ENCODE measurements around the gene ARHGAP30.

ARHGAP30 gene

DNA sequence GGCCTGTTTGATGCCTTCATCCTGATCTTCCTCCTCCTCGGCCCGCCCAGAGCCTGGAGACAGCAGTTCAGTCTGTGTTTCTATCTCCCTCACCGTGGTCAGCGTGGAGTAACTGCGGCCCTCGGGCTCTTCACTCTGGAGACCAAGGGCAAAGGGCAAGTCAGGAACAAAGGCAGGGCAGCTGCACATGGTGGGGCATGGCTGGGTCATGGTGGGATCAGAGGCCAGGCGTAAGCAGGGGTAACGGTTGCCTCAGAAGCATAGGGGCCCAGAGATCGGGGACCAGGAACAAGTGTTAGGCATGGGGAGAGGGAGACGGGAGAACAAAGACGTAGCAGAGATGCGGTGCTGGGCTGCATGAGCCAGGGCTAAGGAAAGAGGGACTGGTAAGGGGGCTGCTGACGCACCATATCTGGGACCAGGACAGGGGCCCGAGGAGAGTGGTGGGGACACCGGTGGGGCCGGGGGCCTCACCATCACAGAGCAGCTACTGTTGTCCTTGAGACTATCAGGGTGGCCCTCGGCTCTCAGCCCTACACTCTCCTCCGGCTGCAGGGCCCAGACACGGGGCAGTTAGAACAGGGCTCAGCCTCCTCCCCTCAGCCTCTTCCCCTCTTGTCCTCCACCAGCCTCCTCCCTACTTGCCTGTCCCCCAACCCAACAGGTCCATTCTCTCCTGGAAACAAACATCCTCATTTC, 3.2 kb upstream of the ARHGAP30 start:
- in situ Hi-C loops (cut with HindIII; ENCODE audit: low pct_ligation_motif_present, low sequenced_read_pairs), result no loop called here
- Histone ChIP-seq H3K27me3 (replicated peaks) (no peaks in the 10 kb centered on the region), H3K27ac (no peak overlapping the region), H3K4me3 (ENCODE audit: low read depth, low read length) (no peak overlapping the region), H3K36me3 (replicated peaks) (no peaks in the 10 kb centered on the region)
- TF ChIP-seq, protein P1, sequence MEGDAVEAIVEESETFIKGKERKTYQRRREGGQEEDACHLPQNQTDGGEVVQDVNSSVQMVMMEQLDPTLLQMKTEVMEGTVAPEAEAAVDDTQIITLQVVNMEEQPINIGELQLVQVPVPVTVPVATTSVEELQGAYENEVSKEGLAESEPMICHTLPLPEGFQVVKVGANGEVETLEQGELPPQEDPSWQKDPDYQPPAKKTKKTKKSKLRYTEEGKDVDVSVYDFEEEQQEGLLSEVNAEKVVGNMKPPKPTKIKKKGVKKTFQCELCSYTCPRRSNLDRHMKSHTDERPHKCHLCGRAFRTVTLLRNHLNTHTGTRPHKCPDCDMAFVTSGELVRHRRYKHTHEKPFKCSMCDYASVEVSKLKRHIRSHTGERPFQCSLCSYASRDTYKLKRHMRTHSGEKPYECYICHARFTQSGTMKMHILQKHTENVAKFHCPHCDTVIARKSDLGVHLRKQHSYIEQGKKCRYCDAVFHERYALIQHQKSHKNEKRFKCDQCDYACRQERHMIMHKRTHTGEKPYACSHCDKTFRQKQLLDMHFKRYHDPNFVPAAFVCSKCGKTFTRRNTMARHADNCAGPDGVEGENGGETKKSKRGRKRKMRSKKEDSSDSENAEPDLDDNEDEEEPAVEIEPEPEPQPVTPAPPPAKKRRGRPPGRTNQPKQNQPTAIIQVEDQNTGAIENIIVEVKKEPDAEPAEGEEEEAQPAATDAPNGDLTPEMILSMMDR (IDR thresholded peaks at IDR 0.05; ENCODE audit: low read depth, low read length, missing control alignments), result no peak
- DNase-seq, result no peak

DNA sequence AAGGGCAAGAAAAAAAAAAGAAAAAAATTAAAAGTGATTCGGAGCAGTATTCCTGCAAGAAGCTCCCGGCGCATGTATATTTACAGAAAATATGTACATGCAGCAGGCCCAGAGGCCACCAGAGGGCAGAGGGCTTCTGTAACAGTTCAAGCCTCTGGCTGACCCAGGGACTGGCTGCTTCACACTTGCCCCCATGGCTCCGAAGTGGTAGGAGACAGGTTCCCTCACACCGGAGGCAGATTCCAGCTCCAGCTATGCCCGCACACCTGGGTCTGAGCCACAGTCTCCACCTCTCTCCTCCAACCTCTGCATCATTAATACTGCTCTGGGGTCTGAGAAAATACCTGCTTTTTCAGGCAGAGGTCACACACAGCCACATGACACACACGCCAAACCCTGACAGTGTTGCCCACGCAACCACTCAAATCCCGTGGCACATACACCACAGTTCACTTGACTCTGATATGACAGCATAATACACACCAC, 2.2 kb upstream of the ARHGAP30 start:
- H3K4me3 ChIP-seq (ENCODE audit: low read depth, low read length), result no peak overlapping the region
- in situ Hi-C loops (cut with HindIII; ENCODE audit: low pct_ligation_motif_present, low sequenced_read_pairs), result no loop called here
- TF ChIP-seq, protein P1 (IDR thresholded peaks at IDR 0.05; ENCODE audit: low read depth, low read length, missing control alignments), result peak; percentile 75
- H3K27me3 ChIP-seq (replicated peaks), result no peaks in the 10 kb centered on the region
- DNase-seq, result peak; percentile 32
- H3K36me3 ChIP-seq (replicated peaks), result no peaks in the 10 kb centered on the region
- H3K27ac ChIP-seq, result no peak overlapping the region

DNA sequence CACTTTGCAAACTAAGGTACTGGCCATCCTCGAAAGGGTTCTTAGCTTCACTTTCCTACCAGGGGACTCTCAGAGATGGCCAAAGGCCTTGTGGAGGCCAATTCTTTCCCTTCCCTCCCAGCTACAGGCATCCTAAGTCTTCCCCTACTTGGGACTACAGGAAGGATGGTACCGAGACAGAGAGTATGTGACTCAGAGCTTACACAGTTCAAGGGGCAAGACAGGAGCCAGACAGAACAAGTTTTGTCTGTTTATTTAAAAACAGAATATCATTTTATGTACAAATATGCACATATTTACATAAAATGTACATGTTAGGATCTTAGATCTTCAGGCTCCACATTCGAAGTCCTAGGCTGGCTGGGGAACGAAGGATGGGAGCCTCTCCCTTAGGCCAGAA, 1.1 kb upstream of the ARHGAP30 start:
- TF ChIP-seq, protein P1 (IDR thresholded peaks at IDR 0.05; ENCODE audit: low read depth, low read length, missing control alignments), result no peak

DNA sequence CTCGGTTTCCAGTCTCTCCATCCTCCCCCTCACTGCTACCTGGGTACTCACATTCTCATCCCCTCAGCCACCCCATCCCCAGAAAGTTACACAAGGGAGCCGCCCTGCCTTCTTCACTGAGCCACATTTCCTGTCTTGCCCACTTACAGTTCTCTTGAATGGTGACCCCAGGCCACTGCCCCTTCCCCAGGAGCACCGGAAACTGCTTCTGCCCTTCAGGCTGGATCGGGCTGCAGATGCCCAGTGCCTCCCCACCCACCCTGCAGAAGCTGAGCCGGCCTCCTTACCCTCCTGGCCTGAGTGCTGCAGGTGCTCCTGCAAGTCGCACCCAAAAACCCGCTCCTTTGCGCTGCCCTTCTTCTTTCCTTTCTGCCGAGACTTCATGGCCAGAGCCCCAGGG, 450 bp downstream of the ARHGAP30 start:
- no peaks in the 10 kb centered on the region for H3K27me3 ChIP-seq (replicated peaks)
- H3K4me3 ChIP-seq (ENCODE audit: low read depth, low read length), result no peak overlapping the region
- DNase-seq, result no peak
- TF ChIP-seq, protein P1 (IDR thresholded peaks at IDR 0.05; ENCODE audit: low read depth, low read length, missing control alignments), result no peak
- no peaks in the 10 kb centered on the region for H3K36me3 ChIP-seq (replicated peaks)
- in situ Hi-C loops (cut with HindIII; ENCODE audit: low pct_ligation_motif_present, low sequenced_read_pairs), result no loop called here
- no peak overlapping the region for H3K27ac ChIP-seq

More for the DNA sequence above, 1.1 kb upstream of the ARHGAP30 start:
- no peak for DNase-seq
- H3K4me3 ChIP-seq (ENCODE audit: low read depth, low read length), result no peak overlapping the region
- no peaks in the 10 kb centered on the region for H3K27me3 ChIP-seq (replicated peaks)
- H3K36me3 ChIP-seq (replicated peaks), result no peaks in the 10 kb centered on the region
- in situ Hi-C loops (cut with HindIII; ENCODE audit: low pct_ligation_motif_present, low sequenced_read_pairs), result no loop called here
- no peak overlapping the region for H3K27ac ChIP-seq

DNA sequence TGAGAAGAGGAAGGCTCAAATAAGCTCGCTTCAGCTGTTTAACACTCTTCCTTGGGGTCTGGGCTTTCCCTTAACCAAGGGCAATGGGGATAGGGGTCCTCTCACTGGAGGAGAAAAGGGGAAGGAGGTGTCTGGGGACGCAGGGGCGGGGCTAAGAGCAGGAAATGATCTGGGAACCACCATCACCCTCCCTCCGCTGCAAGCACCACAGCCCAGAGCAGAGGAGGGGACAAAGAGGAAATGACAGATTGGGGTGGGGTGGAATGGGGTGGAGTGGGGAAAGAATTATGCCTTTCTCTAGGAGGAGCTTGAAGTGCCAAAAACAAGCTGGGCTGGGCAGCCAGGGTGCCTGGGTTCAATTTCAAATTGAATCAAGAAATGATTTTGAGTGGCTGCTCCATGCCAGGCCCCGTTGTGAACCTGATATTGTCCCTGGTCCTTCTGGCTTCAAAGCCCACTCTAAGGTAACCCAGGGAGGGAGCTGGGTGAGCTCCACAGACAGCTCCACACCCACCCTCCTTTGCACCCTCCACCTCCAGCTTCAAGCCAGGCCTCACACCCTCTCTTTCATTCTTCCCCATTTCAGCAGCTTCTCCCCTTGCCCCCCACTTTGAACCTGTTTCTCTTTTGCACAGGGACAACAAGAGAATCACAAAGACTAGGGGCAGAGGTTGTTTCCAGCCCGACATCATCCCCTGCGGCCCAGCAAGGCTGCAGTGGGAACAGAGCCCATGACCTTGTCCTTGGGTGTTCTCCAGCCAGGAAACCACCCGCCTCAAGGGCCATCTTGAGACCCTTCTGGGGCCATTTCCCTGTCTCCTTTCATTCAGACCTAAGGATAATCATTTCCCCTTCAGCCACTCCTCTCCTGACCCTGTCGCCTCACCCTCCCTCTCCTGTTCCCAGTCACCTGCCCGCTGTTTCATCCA, 1.1 kb downstream of the ARHGAP30 start:
- Histone ChIP-seq H3K4me3 (ENCODE audit: low read depth, low read length) (no peak overlapping the region), H3K36me3 (replicated peaks) (no peaks in the 10 kb centered on the region), H3K27me3 (replicated peaks) (no peaks in the 10 kb centered on the region), H3K27ac (no peak overlapping the region)
- no peak for DNase-seq
- in situ Hi-C loops (cut with HindIII; ENCODE audit: low pct_ligation_motif_present, low sequenced_read_pairs), result no loop called here
- TF ChIP-seq, protein P1 (IDR thresholded peaks at IDR 0.05; ENCODE audit: low read depth, low read length, missing control alignments), result no peak
